GM19193 (cell line): ENCODE data around the gene SKAP1.

Experiments used
- POLR2A ChIP-seq: IDR thresholded peaks from 4 replicates; pipeline ENCODE4 v1.6.1; 2011; ENCODE audit not compliant: insufficient read depth, insufficient read length; ENCODE audit errors: extremely low read depth

SKAP1 gene

DNA sequence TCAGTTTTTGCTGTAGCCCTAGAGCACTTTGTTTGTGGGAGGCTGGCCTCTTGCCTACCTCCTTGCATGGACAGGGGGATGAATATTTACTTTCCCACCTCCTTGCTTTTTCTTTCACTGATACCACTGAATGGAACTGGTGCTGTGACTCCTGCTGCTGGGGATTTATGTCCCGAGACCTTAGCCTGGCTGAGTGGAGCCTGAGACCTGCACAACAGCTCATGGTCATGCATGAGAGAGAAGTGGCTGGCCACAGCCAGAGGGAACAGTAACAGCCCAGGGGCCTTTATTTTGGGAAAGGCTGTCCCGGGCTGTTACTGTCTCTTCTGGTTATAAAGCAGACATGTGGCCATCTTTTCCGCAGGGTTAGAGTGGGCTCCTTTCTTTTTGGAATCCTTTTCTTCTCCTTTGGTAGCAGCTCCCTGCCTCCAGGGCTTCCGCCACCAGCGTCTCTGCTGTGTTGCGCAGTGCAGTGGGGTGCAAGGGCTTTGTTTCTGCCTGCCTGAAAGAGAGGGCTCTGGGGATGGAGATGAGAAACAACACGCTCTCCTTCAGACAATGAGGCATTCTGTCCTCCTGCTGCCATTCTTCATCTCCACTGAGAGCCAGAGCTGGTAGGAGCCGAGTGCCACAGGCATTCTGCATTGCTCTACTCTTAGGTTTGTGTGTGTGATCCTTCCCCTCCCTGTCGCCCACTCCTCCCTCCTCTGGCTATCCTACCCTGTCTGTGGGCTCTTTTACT lies 307.9 kb downstream of the SKAP1 start:
- TF ChIP-seq POLR2A: no peak

DNA sequence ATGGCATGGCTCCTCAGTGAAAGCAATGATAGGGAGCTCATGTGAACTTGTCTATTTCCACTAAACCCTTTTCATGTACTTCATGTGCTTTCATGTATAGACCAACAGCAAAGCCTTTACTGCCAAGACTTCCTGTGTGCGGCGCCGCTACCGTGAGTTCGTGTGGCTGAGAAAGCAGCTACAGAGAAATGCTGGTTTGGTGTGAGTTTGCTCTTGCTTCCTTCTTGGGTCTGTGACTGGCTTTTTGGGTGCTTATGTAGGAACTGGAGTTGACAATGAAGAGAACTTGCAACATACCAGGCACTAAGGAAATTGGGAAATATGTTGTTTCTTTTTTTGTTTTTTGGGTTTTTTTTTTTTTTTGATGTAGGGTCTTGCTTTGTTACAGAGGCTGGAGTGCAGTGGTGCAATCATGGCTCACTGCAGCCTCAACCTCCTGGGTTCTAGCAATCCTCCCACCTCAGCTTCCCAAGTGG lies 316.8 kb downstream of the SKAP1 start:
- TF ChIP-seq POLR2A: peak; percentile 32

DNA sequence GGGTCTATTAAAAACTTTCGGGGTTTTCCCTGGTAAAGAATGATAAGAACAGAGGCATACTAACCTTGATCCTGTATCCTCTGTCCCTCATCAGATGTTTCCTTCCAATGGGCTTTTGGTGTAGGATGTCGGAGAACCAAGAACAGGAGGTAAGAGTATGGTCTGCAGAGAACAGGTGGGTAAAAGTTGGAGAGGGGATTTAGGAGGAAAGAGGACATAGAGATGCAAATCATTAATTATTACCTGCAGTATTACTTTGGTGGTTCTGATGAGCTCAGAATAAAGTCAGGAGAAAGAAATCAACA lies 318.1 kb downstream of the SKAP1 start:
- no peak for TF ChIP-seq POLR2A

DNA sequence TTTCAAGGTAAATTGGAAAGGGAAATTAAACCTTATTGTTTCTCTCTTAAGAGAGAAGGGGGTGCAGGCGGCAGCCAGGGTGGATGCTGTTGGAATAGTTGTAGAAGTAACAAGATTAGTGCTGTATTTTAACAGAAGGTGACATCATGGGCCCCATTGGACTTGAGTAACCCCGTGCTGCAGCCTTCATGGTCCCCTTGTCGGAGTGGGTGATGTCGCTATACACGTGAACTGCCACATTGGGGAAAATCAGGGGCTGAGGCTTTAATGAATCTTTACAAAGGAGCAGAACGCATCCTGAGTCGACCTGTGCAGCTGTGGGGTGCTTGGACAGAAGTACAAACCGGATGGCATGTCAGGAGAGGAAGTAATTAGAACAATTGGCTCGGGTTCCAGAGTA lies 319.3 kb downstream of the SKAP1 start:
- no peak for TF ChIP-seq POLR2A

DNA sequence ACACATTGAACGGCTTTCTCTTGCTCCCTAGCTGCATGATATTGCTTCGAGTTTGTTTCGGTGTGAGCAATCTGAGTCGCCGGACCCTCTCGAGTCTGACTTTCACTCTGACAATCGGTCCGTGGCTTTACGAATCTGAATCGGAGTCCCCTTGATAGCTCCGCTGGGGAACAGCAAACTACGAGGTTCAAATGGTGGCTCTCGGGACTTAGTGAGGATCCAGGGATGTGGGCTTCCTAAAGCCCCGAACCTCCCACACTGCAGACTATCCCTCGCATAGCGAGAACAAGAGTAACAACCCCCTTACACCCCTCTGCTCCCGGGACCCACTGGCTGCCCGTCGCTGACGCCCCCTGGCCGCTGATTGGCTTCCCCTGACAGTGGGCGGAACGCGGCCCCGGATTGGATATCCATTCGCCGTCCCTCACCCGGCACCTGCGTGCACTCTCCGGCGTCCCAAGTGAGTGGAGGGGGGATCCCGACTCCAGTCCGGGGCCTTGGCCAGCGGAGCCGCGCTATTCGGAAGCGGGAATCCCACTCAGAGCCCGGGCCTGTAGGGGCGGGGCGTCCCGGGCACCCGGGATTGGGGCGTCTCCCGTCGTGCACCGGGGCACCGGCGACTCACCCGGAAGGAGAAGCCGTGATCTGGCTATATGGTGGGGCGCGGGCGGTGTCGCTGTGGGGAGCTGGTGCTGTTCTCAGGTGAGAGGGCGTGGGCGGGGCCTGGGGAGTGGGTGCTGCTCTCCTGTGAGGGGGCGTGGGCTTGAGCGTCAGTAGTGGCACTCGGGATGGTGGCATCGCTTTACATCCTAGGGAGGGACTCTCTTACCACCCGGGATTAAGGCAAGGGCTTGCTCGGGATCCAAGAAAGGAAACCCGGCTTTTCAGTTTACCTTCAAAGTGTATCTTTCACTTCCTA lies 322.6 kb downstream of the SKAP1 start, which contains the start of gene SNX11:
Gene SNX11 (plus strand): TSS at position 630 of the 919 bp plus-strand sequence. CDS start 4,278 bp downstream, outside the sequence.
- peak; percentile 85 for TF ChIP-seq POLR2A

DNA sequence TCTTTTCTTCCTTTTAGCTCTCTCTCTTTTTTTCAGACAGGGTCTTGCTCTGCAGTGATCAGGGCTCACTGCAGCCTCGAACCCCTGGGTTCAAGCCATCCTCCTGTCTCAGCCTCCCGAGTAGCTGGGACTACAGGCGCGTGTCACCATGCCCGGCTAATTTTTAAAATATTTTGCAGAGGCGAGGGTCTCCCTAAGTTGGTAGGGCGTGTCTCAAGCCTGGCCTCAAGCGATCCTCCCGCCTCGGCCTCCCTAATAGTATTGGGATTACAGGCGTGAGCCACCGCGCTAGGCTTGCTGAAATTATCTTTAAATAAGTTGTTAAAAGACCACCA lies 323.2 kb downstream of the SKAP1 start:
- TF ChIP-seq POLR2A: no peak

DNA sequence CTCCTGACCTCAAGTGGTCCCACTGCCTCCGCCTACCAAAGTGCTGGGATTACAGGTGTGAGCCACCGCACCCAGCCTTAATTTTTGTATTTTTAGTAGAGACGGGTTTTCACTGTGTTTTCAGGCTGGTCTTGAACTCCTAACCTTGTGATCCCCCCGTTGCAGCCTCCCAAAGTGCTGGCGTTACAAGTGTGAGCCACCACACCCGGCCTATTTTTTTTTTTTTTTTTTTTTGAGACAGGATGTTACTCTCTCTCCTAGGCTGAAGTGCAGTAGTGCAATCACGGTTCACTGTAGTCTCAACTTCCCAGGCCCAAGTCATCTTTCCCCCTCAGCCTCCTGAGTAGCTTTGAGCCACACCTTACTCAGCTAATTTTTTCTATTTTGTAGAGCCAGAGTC lies 325.6 kb downstream of the SKAP1 start:
- no peak for TF ChIP-seq POLR2A

DNA sequence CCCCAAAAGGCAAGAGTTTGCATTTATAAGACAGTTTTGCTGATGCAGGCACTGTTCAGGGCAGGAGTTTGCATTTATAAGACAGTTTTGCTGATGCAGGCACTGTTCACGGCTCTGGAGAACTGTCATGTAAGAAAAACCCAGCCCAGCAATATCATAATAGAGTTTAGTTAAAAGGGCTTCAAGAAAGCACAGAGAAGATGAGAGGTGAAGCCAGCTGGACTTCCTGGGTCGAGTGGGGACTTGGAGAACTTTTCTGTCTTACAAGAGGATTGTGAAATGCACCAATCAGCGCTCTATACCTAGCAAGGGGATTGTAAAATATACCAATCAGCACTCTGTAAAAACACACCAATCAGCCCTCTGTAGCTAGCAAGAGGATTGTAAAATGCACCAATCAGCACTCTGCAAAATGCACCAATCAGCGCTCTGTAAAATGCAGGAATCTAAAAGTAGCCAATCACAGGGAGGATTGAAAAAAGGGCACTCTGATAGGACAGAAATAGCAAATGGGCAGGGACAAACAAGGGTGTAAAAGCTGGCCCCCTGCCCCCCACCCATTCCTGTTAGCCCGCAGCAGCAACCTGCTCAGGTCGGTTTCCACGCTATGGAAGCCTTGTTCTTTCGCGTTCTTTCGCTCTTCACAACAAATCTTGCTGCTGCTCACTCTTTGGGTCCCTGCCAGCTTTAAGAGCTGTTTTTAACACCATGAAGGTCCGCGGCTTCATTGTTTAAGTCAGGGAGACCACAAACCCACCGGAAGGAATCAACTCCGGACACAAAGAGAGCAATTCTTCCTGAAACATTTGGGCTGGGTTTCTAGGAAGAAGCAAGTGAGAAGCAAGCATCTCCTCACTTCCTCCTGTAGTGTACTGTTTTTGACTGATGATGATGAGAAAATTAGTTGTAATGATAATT lies 327.0 kb downstream of the SKAP1 start:
- no peak for TF ChIP-seq POLR2A

DNA sequence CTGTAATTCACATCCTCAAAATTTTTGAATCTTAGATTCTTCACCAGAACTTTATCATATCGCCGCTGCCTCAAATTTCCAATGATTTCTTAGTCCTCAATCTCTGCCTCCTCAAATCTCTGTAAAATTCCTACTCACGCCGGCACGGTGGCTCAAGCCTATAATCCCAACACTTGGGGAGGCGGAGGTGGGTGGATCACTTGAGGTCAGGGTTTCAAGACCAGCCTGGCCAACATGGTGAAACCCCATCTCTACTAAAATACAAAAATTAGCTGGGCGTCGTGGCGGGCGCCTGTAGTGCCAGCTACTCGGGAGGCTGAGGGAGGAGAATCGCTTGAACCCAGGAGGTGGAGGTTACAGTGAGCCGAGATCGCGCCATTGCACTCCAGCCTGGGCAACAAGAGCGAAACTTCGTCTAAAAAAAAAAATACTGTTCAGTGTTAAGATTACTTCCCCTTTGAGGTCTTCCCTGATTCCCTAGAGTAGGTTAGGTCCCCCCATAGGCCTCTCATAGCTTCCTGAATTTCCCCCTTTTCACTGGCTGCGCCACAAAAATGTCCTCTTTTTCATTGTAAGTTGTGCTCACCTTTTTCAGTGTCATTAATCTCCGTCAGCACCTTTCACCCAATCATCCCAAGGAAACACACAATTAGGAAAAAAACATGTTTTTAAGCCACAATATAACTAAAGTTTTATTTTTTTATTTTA lies 327.8 kb downstream of the SKAP1 start:
- no peak for TF ChIP-seq POLR2A

DNA sequence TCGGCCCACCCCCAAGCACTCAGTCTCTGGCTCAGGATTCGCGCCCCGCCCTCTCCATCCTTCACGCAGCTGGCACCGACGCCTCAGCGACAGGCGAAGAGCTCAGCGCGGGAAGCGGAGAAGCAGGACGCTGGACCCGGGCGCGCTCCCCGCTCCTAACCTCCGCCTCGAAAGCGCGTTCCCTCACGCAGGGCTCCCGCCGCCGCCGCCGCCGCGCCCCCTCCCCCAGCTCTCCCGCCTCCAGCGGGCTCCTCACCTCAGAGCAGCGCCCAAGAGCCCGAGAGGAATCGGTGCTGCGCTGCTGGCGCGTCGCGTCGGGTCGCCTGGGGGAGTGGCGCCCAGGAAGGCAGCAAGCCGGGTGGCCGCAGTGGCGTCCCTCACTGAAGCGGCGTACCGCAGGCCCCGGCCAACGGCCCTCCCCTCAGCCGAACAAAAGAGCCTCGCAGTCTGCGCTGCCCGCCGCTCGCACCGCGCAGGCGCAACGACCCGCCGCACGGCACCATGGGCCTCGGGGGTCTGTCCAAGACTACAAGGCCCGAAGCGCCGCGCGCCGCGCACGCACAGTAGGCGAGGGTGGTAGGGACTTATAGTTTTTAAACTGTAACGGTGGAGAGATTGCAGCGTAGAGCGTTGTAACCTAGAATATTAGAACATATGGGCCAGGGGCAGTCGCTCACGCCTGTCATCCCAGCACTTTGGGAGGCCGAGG lies 328.8 kb downstream of the SKAP1 start, which contains the start of gene CBX1:
Gene CBX1 (minus strand): TSS at position 467 of the 709 bp plus-strand sequence. CDS start 24,474 bp downstream, outside the sequence.
- peak; percentile 63 for TF ChIP-seq POLR2A

DNA sequence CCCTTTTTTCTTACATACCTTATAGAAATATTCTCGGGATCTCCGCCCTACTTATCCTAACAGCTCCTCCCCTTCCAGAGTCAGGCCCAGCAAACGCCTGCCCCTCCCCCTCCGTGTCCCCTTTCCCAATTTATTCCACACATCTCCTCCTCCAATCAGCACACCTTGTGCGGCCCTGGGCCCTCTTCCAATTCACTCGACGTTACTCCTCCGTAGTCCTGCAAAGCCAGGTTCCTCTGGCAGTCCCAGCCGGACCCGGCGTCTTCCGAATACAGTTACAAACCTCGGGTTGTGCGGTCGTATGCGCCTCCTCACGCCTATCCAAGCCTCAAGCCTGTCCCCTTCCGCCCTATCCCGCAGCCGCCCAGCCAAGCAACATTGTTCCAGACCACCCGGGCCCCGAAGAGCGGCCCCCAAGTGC lies 329.4 kb downstream of the SKAP1 start:
- TF ChIP-seq POLR2A: no peak

DNA sequence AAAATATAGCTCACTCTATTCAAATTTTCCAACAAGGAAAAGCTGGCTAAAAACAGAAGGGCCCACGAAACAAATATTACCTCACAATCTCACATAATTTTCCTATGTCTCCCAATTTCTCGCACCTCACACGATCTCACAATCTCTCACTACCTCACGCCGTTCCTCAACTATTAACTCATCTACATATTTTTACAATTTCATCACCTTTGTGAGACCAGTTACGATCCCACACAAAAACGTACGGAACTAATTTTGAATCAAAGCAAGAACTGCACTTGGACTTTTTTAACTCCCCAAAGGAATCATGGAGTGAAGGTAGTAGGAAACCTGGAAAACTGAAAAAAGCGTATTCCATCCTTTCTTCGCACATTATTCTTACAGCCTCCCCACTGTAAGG lies 329.9 kb downstream of the SKAP1 start:
- no peak for TF ChIP-seq POLR2A

DNA sequence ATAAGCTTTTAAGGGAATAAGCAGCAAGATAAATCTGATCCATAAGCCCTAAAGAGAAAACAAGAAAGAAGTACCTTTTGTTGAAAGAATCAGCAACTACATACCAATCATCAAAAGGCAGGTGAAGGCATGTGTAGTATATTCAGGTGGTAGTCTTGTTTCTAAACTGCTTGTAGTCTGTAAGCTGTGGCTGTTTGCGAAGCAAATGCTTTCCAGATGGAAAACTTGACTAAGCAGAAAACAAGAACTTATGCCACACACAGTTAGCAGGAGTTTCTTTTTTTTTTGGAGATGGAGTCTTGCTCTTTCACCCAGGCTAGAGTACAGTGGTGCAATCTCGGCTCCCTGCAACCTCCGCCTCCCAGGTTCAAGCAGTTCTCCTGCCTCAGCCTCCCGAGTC lies 334.4 kb downstream of the SKAP1 start:
- TF ChIP-seq POLR2A: no peak
